A204.1 (cell line): ENCODE results near the gene PLAC1.

ENCODE experiments used
- FAIRE-seq: peaks from 2 replicates; lab custom pipeline; 2012; peaks lifted over from hg19 to GRCh38; lab: Jason Lieb, UNC

PLAC1 gene

DNA sequence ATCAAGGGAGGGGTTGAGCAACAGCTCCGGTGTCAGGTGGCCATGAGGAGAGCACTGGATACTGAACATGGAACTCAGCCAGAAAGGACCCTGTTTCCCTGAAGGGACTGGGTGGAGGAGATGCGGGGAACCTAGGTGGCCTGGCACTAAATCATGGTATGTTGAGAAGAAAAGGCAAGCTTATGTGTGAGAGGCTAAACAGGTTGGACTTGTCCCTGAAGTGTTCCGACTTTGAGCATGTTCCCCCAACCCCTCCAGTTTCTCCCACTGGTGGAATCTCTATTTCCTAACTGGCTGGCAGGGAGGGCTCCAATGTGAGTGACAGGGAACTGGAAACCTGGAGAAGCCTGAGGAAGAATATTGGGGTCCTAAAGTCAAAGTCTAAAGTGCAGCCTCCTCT is 69.5 kb downstream of the PLAC1 start:
- no peak for FAIRE-seq

DNA sequence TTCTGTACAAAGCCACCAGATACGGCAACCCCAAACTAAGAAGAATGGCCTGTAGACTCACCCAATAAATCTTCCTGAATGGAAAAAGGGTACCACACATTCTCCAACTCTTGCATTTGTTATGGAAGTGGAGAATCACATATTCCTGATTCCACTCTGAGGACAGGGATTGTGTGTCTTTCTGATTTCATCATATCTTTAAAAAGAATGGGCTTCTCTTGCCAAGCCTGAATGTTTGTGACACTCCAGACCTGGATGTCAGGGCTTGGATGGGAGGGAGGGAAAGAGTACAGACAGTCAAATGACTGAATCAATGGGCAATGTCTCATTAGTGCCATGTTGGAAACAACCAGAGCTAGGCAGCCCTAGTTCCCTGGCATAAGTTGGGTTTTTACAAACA is 77.4 kb downstream of the PLAC1 start:
- FAIRE-seq: no peak

DNA sequence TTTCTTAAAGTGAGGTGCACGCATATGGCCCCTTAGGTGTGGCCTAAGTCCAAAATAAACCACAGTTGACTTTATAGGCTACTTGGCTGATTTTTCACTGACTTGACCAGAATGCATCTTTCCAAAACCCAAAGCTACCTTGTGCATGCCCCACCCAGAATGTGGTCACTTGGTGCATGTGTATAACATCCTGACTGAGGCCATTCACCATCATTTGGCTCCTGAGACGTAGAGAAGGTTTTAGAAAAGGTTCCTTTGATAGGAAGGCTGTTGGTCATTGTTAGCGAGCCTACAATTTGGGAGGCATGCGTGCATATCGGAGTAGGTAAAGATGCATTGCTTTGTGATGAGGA is 84.6 kb downstream of the PLAC1 start:
- no peak for FAIRE-seq

DNA sequence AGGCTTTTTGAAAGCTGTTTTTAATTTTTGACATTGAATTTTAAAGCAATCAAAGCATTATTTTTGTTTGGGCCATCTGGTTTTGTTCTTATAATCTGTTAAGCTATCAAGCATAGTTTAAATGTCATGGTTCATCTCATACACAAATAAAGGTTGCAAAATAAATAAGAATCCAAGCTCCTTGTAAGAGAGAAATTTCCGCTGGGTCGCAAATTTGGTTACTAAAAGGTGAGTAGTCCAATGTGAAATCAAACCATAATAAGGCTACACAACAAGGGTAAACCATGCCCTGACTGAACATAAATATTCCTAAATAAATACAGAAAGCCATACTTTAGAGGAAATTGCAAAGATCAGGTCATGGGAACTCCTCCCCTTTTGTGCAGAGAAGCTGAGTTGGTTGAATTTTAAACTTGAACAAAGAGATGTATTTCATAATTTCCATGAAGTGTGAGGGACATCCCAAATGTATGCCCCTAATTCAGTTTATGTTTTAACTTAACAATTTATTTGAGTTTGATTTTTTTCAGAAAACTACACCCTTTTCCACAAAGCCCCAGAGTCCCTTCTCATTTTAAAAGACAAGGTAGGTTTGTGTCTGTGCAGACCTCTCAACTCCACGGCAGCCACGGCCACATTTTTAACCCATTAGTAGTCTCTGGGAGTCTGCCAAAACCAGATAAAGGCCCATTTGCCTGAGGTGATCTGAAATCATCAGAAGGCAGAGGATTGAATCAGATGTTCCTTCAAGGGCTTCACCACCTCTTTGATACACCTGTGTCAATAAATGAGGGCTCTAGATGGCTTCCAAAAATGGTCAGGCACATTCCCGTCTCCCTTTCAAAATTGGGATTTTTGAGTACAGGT is 85.2 kb downstream of the PLAC1 start:
- no peak for FAIRE-seq

DNA sequence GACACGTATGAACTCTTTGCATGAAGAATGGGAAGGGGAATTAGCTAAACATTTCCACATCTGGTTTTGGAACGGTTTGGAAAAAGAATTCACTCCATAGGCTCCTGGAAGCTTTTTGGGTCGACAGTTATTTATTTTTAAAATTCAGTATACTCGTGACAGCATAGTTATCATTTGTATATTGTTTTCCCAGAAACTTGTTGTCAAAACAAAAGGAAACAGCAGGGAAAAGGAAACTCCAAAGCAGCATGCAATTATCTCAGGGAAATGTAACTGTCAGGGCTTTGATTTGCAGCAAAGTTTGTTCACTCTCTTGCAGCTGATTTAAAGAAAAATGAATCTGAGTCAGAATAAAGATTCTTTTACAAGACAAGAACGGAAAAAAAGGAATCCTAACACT is 86.5 kb downstream of the PLAC1 start:
- FAIRE-seq: no peak

DNA sequence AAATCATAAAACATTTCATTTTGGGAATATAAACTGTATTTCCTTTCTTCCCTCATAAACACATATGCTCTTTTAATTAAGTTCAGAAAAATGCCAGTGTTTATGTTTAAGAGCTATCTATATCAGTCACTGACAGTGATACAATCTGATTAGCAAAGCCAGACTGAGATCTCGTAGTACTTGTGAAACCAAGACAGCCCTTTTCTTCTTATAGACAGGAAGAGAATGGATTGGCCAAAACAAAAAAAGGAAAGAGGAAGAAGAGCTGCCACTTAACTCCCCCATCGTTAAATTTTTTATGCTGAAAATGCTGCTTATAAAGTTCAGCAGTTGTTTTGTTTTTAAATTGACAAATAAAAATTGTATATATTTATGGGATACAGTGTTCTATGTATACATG is 87.4 kb downstream of the PLAC1 start:
- FAIRE-seq: no peak

DNA sequence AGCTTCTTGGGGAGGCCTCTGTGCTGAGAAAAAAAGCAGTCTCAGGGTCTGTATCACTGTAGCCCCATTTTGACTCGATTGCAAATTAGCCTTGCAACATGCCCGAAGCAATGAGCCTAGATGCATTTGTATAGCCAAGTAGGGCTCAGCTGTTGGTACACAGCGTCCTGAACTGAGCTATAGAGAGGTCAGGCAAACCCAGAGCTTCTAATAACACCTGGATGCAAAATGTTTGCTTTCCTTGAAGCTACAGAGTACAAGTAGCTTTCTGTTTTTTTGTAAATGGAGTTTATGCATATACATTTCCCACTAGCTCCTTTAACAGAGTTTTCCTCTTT is 87.8 kb downstream of the PLAC1 start:
- FAIRE-seq: no peak

DNA sequence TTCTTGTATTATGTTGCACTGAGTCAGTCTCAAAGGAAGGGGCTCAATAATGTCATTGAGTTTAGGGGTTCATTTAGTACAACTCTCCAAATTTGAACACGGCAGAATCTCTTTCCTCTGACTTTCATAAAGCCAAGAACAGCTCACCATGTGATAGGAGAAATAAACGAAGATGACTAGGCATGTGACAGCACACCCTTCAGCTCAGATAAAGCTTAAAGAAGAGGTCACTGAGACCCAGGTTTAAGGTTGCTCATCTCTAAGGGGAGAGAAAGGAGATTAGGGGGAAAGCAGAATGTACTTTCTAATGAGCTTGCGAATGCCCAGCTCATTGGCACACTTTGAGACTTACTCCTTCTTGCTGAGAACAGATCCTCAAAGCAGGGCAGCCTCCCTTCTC is 89.0 kb downstream of the PLAC1 start:
- FAIRE-seq: no peak

DNA sequence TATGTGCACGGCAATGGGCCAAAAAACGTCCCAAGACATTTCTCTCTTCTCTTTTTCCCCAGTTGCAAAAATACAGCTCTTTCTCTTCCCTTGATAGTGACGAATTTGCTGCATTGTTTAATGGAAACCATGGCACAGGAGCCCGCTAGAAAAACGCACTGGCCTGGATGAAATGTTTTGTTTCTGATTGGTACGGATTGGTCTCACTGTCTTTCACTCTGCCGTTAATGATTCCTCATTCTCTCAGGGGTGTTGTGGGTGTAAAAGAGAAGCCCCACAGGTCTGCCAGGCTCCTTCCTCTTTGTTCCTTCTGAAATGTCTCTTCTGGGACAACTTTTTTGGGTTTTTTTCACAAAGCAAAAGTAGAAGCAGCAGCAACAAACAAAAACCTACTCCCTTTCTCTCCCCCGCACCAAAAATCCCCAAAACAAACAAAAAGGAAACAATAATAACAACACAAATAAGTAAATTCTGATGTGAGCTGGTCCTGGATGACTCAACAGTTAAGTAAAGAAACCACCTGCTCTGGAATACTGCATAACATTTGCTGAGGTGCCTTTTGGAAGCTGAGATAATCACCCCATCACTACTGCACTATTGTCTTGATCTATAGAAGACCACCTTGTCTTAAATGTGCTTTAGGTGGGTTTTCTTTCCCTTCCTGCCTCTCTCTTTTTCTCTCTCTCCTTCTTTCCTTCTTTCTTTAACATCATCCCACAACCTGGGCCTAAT is 89.8 kb downstream of the PLAC1 start:
- no peak for FAIRE-seq

DNA sequence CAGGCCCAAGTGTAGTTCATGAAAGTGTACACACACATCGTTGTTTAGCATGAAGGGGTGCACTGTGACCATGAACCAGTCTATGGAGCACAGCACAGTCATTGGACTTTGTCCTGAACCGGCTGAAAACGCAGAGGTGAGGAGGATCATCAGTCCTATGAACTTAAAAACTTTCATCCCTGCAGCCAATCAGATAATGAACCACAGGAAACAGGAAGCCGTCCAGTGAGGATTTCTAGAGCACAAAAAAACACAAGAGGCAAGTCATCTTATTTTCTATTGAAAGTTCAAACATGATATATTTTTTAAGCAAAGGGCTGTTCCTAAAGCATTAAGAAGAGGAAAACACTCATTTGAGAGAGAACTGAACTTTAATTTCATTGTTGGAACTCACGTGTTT is 91.8 kb downstream of the PLAC1 start:
- no peak for FAIRE-seq

DNA sequence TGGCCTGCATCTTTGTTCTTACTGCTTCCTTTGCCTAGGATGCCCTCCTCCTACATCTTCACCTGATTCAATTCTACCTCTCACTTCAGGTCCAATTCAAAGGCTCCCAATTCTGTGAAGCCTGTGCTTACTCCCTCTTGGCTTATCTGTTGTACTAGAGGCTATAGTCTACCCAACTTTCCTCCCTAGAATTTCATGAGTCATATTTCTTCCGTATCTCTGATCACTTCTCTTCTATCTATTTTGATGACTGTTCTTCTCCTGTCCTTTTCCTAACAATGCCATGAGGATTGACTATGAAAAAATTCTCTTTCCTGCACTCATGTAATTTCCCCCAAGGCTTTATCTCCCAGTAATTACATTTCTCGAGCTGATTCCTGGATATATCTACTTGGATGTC is 96.3 kb downstream of the PLAC1 start:
- FAIRE-seq: no peak

DNA sequence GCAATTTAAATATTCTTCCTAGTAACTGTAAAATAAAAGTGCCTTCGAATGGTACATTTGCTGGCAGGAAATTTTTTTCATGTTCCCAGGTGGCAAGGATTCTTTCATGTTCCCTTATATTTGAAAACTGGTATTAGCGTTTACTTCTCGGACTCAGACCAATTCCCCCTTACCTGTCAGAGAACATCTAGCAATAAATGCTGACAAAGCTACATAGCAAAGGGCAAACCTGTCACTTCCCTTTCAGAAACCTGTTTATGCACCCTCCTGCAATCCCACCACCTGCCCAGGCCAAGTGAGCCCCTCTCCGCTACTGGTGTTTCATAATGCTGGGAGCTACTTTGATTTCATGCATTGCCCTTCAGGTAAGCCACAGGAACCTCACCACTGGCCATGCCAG is 100.1 kb downstream of the PLAC1 start:
- FAIRE-seq: no peak

DNA sequence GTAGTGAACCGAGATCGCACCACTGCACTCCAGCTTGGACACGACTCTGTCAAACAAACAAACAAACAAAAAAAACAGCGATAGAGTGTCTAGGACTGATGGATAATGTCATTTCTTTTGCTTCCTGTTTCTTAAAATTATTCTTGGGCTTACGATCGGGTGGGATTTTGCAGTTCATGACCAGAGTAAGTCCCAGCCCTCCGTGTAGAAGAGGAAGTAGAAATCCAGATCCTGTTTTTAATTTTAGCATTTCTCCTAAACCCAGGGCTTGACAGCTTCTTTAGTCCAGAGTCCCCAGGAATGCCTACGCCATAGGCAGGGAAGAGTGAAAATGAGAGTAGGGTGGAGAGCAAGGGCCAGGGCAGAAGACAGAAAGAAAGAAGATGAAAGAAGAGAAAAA is 104.0 kb downstream of the PLAC1 start:
- no peak for FAIRE-seq

DNA sequence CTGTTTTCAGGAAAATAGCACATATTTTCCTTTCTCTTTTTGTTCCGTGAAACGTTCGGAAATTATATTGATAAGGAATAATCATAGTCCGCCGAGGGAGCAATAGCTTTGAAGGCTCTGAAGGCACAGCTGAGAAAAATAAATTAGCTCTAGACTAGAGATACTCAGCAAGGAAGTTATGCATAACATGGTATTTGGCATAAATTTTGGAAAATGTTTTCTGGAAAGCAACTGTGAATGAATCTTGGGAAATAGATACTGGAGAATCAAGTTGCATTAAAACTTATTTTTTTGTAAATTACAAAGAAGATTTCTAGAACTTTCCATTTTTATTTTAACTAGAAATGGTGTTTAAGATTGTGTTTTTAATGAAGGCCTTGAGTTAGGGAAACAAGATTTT is 105.9 kb downstream of the PLAC1 start:
- FAIRE-seq: no peak

DNA sequence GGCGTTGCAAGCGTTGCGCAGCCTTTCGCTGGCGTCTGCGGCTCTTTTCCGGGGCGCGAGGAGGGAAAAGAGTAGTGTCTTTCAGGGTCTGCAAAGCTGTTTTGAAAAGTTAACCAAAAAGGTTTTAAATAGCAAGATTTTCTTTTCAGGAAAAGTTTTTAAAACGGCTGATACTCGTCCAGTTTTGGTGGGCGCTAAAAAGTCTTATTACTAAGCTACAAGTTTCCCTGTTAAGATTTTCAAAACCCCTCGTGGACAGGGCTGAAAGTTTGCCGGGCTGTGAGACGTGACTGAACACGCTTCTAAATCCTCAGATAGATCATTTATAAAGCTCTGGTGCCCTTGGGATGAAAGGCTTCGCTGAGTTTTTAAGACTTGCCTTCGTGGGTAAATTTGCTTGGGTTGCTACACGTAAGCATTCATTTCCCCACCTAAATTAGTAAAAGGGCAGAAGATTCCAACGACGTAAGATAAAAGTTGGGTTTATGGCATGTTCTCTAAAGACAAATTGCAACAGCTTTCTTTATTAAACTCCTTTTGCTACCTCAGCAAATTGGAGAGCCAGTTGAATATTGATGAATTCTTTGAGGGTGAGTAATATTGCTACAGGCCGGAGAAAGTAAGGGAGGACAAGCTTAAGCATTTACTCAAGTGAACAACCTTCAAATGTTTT is 106.8 kb downstream of the PLAC1 start:
- no peak for FAIRE-seq

DNA sequence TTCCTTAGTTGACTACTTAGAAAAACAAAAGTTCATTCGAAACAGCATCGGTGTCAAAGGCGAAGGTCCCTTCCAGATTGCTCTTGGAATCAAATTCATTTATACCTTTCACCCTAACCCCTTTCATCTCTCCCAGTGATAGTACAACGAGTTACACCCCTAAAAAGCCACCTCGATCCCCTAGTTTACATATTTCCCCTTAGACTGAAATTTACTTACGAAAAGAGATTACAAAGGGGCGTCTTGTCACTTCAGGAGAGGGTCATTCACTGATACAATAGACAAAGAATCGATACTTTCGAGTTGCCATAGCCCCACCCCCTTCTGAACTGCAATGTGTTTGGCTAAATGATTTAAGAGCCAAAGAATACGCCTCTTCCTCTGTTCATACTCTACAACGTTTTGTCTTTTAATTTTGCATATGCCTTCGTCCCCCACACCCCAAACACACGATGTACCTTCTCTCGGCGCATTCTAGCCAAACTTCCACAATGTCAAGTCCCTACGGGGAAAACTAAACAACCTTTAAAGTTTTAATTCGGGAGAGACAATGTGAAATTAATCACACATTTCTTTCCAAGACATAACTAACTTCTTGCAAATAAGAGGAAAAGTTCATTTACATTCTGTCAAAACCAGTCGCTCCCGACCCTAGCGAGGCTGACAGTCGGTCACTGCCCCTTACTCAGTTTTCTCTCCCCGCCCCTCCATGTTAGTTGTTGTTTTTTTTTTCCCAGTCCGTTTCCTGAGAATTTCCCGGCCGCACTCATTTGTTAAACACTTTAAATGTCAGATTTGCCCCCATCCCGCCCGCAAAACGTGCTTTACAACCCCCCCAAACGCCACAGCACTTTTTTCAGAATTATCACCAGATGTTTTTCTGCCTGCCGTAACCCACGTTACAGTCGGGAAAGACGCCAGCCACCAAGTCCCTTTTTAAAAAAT is 109.7 kb downstream of the PLAC1 start:
- no peak for FAIRE-seq

DNA sequence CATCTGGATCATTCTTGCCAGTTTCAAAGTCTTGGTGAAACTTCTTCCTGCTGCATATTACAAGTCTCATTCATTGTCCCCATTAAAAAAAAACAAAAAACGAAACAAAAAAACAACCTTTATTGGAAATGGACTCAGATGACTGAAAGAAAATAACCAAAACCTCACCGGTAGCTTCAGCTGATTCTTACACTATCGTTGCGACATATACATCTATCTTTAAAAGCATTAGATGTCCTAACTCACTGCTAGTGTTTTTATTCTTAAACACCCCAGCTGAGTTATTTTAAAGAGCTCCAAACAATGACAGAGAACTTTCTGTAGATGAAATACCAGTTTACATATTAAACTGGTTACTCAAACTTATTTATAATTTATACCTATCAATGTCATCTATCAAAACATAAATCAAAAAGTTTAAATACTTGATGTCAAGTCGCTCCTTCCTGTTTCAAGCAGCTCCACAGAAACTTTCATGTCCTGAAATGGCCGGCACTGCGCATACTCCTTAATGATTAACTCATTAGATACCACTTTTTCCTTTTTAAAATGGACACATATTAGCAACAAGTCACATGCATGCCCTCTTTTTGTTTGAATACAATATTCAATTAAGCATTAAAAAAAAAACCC is 111.1 kb downstream of the PLAC1 start:
- FAIRE-seq: no peak

DNA sequence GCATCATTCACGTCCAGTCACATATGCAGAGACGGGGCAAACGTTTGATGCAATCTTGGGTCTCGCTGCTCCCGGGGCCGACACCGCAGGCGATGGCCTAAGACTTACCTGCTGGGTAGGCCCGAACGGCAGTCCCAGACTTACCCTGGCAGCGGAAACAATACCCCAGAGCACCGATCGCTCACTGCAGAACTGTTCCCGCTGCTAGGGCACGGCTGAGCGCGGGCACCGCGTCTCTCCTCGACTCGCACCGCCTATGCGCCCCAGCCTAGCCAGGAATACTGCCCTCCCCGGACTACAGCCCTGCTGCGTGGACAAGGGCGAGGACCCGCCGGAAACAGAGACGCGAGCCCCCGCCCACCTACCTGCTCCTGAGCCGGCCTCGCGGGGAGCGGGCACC is 112.1 kb downstream of the PLAC1 start:
- no peak for FAIRE-seq

DNA sequence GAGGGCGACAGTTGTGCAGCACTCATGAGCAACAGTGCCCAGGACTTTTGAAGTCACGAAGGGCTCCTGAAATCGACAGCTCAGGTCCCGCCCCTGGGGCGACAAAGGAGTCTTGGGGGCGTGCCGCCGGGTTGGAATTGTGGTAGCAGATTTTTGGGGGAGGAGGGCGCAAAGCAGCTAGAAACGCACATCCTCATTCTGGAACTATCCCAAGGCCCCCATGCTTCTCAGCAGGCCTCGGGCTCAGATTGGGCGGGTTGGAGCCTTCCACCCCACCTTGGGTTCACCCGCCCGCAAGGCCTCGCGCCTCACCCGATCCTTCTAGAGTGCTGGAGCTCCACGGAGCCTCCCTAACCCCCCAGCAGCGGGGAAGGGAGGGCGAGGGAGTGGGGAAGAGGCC is 112.8 kb downstream of the PLAC1 start:
- FAIRE-seq: no peak

DNA sequence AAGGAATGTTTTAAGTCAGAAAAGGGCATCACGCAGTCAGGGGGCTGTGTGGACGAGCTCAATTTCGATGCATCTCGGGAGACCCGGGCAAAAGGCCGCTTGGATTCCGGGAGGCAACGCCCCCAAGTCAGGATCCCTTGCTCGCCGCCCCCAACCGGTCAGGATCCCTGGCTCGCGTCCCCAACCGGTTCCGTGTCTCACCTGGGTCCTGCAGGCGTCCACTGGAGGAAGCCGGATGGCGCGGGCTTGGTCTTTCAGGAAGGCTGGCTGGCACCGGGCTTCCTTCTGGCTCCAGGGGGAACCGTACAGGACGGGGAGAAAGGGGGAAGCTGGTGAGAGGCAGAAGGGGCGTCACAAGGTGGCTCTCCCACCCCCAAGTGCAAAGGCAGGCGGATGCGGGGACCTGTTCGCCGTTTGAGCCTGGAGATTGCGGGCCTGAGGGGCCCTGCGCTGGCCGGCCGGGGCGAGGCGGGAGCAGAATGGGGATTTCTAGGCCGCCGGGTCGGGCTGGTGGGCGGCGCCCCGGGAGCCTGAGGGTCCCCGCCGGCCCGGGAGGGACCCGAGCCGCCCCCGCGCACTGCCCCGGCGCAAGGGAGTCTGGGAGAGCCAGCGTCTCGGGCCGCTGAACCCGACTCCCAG is 113.6 kb downstream of the PLAC1 start:
- no peak for FAIRE-seq

DNA sequence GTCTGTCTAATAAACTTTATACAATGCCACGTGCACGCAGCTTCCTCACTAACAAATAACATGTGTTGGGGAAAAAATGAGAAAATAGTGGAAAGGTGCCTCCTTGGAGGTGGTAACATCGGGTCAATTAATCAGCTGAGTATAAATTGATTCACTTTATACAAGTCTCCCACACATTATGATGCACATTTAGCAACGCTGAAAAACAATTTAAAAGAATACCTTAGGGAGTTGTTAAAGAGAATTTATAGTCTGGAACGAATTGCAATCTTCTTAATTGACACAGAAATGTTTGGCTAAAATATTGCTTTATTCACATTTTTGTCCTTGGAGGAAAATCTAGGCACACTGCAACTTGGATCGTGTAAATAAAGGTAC is 114.1 kb downstream of the PLAC1 start:
- no peak for FAIRE-seq

DNA sequence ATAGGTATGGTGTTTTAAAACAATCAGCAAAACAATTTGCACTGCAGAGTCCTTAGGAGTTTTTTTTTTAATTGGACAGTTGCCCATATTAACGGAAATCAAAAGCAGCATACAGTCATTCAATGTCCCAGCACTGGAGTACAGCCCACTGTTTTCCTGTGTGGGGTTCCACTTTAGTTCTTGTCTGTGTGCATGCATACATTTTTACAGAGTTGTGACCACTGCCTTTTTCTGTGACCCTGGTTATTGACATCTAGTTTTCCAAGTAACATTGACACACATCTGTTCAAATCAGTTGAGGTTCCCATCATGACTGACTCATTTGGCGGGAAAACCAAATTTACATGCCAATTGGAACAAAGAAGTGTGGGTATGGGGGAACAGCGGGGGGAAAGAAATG is 115.0 kb downstream of the PLAC1 start:
- FAIRE-seq: no peak
